HCT116 (cell line): ENCODE measurements around the gene CCDC183. TPM values are rescaled to one million over a fixed set of nuclear protein-coding genes. Genes with fewer than 3 reads are reported as not detected.

ENCODE experiments used
- ATAC-seq: fragments of 200-7000 bp; cut with Tn5 transposase; 2 replicates; pipeline ENCODE4 v1.9.1; 2020; ENCODE audit warnings: mild to moderate bottlenecking, moderate library complexity
- BruUV-seq: library from RNA; stranded (reverse); fragments of 400-500 nt; replicated peaks from 2 replicates; lab custom pipeline; 2021; lab: Mats Ljungman, UMichigan
- CTCF ChIA-PET: fragments of 300-600 bp; sonication (Branson Sonifier 250); formaldehyde crosslinking; loops from one replicate; lab custom pipeline; 2021; ENCODE audit warnings: antibody characterized with exemption; lab: Charles Lee
- POLR2A ChIA-PET: fragments of 300-600, 350-600 bp; sonication (Branson Sonifier 250); formaldehyde crosslinking; loops from one replicate; lab custom pipeline; 2021; ENCODE audit warnings: antibody characterized with exemption; lab: Charles Lee
- RAD21 ChIA-PET, 2 experiments: fragments of 300-600 bp; sonication (Branson Sonifier 250); formaldehyde crosslinking; loops; one replicate each; lab custom pipeline; 2023; ENCODE audit warnings: low total read pairs in 2 of 2; ENCODE audit not compliant: uncharacterized antibody in 2 of 2, unreplicated experiment in 2 of 2, low non-redundant PET in 1 of 2; lab: Charles Lee
- DNase-seq: peaks from one replicate; pipeline ENCODE4 v3.0.0-alpha.2; 2010; ENCODE audit warnings: low read depth, low spot score
- H2AFZ ChIP-seq: fragments of 200-600 bp; shearing (Covaris generic), sonication (generic); 2 replicates; pipeline ENCODE4 v1.6.1; 2017; ENCODE audit warnings: low read depth, mixed run types, mixed read lengths, antibody characterized with exemption, low read length; ENCODE audit not compliant: poor library complexity, severe bottlenecking
- H3K27ac ChIP-seq: 2 replicates; pipeline ENCODE4 v1.5.1; 2012; ENCODE audit warnings: low read depth, low read length
- H3K27me3 ChIP-seq: fragments of 200-600 bp; sonication (generic); 2 replicates; pipeline ENCODE4 v1.6.1; 2016; ENCODE audit warnings: mixed run types, low read length, mixed read lengths; ENCODE audit not compliant: insufficient read depth
- H3K36me3 ChIP-seq, 2 experiments: fragments of 200-500 bp in 1 of 2; fragments of 200-600 bp in 1 of 2; sonication (Bioruptor generic) in 1 of 2; sonication (generic) in 1 of 2; 2 replicates each; pipeline versions ENCODE4 v1.5.1 to v1.6.1; 2014 to 2016; ENCODE audit warnings: low read length in 2 of 2, inconsistent platforms in 1 of 2, mixed read lengths in 1 of 2, mixed run types in 1 of 2; ENCODE audit not compliant: insufficient read depth in 2 of 2, control insufficient read depth in 1 of 2
- H3K4me1 ChIP-seq, 2 experiments: fragments of 200-600 bp in 1 of 2; sonication (generic) in 1 of 2; 2 replicates each; pipeline versions ENCODE4 v1.5.1 to v1.6.1; 2012 to 2017; ENCODE audit warnings: low read length in 2 of 2, inconsistent platforms in 1 of 2, mild to moderate bottlenecking in 1 of 2, mixed read lengths in 1 of 2, mixed run types in 1 of 2, moderate library complexity in 1 of 2; ENCODE audit not compliant: insufficient read depth in 2 of 2, control insufficient read depth in 1 of 2
- H3K4me2 ChIP-seq: fragments of 200-600 bp; sonication (generic); 2 replicates; pipeline ENCODE4 v1.6.1; 2017; ENCODE audit warnings: mixed run types, low read length, mixed read lengths
- H3K4me3 ChIP-seq, 2 experiments: fragments of 200-600 bp in 1 of 2; sonication (generic) in 1 of 2; replicated peaks in 1 of 2; 2 replicates each; pipeline ENCODE4 v1.5.1; 2011 to 2016; ENCODE audit warnings: low read length in 2 of 2, control low read depth in 1 of 2, low read depth in 1 of 2, mild to moderate bottlenecking in 1 of 2, mixed read lengths in 1 of 2, mixed run types in 1 of 2
- H3K79me2 ChIP-seq: fragments of 200-600 bp; sonication (generic); 2 replicates; pipeline ENCODE4 v1.6.1; 2017; ENCODE audit warnings: mild to moderate bottlenecking, mixed run types, low read length, moderate library complexity, mixed read lengths; ENCODE audit not compliant: insufficient read depth
- H3K9ac ChIP-seq: fragments of 200-600 bp; sonication (generic); 2 replicates; pipeline ENCODE4 v1.6.1; 2016; ENCODE audit warnings: low read length, mixed read lengths
- H3K9me2 ChIP-seq: fragments of 200-600 bp; sonication (generic), shearing (Covaris generic); 2 replicates; pipeline ENCODE4 v1.6.1; 2017; ENCODE audit warnings: mixed run types, mild to moderate bottlenecking, moderate library complexity; ENCODE audit not compliant: insufficient read depth
- H3K9me3 ChIP-seq, 2 experiments: fragments of 200-500 bp in 1 of 2; fragments of 200-600 bp in 1 of 2; sonication (Bioruptor generic) in 1 of 2; sonication (generic) in 1 of 2; 2 replicates each; pipeline ENCODE4 v1.6.1; 2014 to 2017; ENCODE audit warnings: low read length in 2 of 2, mixed read lengths in 2 of 2, inconsistent platforms in 1 of 2, low read depth in 1 of 2, mild to moderate bottlenecking in 1 of 2, mixed run types in 1 of 2, moderate library complexity in 1 of 2; ENCODE audit not compliant: control insufficient read depth in 1 of 2, insufficient read depth in 1 of 2
- H4K20me1 ChIP-seq: fragments of 200-600 bp; sonication (generic), shearing (Covaris generic); 2 replicates; pipeline ENCODE4 v1.6.1; 2017; ENCODE audit warnings: mixed run types, mild to moderate bottlenecking, moderate library complexity; ENCODE audit not compliant: insufficient read depth
- CBX3 ChIP-seq: IDR thresholded peaks from 2 replicates; pipeline ENCODE4 v1.6.1; 2012; ENCODE audit warnings: low read depth
- CEBPB ChIP-seq: IDR thresholded peaks from 2 replicates; pipeline ENCODE4 v1.6.1; 2012; ENCODE audit warnings: low read depth
- EGR1 ChIP-seq: IDR thresholded peaks from 2 replicates; pipeline ENCODE4 v1.6.1; 2012; ENCODE audit warnings: low read depth
- ELF1 ChIP-seq: IDR thresholded peaks from 2 replicates; pipeline ENCODE4 v1.6.1; 2012; ENCODE audit warnings: low read depth, borderline replicate concordance
- EZH2phosphoT487 ChIP-seq: fragments of 200-600 bp; IDR thresholded peaks from 2 replicates; pipeline ENCODE4 v1.6.1; 2018; ENCODE audit warnings: antibody characterized with exemption, borderline replicate concordance
- FOSL1 ChIP-seq: IDR thresholded peaks from 2 replicates; pipeline ENCODE4 v1.6.1; 2012; ENCODE audit warnings: low read depth
- JUND ChIP-seq: IDR thresholded peaks from 2 replicates; pipeline ENCODE4 v1.6.1; 2012
- POLR2A ChIP-seq: IDR thresholded peaks from 2 replicates; pipeline ENCODE4 v1.7.0; 2011; ENCODE audit warnings: borderline replicate concordance; ENCODE audit not compliant: insufficient read depth, insufficient read length; ENCODE audit errors: extremely low read depth
- POLR2AphosphoS5 ChIP-seq: IDR thresholded peaks from 2 replicates; pipeline ENCODE4 v1.6.1; 2011; ENCODE audit warnings: mild to moderate bottlenecking, low read depth, low read length, moderate library complexity
- RAD21 ChIP-seq: IDR thresholded peaks from 2 replicates; pipeline ENCODE4 v1.6.1; 2012; ENCODE audit warnings: low read depth, mild to moderate bottlenecking
- REST ChIP-seq: IDR thresholded peaks from 2 replicates; pipeline ENCODE4 v1.6.1; 2012; ENCODE audit warnings: low read depth
- SIN3A ChIP-seq: IDR thresholded peaks from 2 replicates; pipeline ENCODE4 v1.6.1; 2012; ENCODE audit warnings: low read depth
- SP1 ChIP-seq: IDR thresholded peaks from 2 replicates; pipeline ENCODE4 v1.6.1; 2012; ENCODE audit warnings: low read depth
- SRF ChIP-seq: IDR thresholded peaks from 2 replicates; pipeline ENCODE4 v1.6.1; 2012; ENCODE audit warnings: low read depth
- TCF7L2 ChIP-seq: IDR thresholded peaks from 2 replicates; pipeline ENCODE4 v1.7.0; 2011; ENCODE audit warnings: borderline replicate concordance, inconsistent platforms; ENCODE audit not compliant: insufficient read depth, insufficient read length; ENCODE audit errors: extremely low read depth
- YY1 ChIP-seq: IDR thresholded peaks from 2 replicates; pipeline ENCODE4 v1.6.1; 2011; ENCODE audit warnings: low read length, low read depth, moderate library complexity, mild to moderate bottlenecking; ENCODE audit not compliant: insufficient replicate concordance; ENCODE audit errors: extremely low read depth
- ZBTB33 ChIP-seq: IDR thresholded peaks from 2 replicates; pipeline ENCODE4 v1.6.1; 2011; ENCODE audit warnings: mild to moderate bottlenecking, low read length, moderate library complexity; ENCODE audit not compliant: insufficient replicate concordance; ENCODE audit errors: extremely low read depth
- ZFX ChIP-seq: fragments of 450-650 bp; IDR thresholded peaks from 2 replicates; pipeline ENCODE4 v1.6.1; 2017
- ZNF274 ChIP-seq: fragments of 200-500 bp; sonication (Bioruptor generic); IDR thresholded peaks from 2 replicates; pipeline ENCODE4 v1.6.1; 2014; ENCODE audit warnings: mild to moderate bottlenecking, low read depth, low read length, inconsistent platforms
- intact Hi-C: fragments of 100-400 bp; cut with micrococcal nuclease; formaldehyde crosslinking; loops from 2 replicates; pipeline ENCODE4 v1.10.0; 2022
- total RNA-seq: library from RNA; stranded (reverse); gene quantifications from one replicate; pipeline ENCODE4 v1.2.1, GENCODE V29; 2021; ENCODE audit not compliant: unreplicated experiment
- TF ChIP-seq, protein P1 (sequence below), 3 experiments: fragments of 200-600 bp in 1 of 3; sonication (generic) in 1 of 3; IDR thresholded peaks in 2 of 3; conservative IDR thresholded peaks in 1 of 3; 2 replicates each; pipeline ENCODE4 v1.5.1; 2012 to 2017; ENCODE audit warnings: low read depth in 2 of 3, low read length in 2 of 3, antibody characterized with exemption in 1 of 3, borderline replicate concordance in 1 of 3, control low read depth in 1 of 3, mild to moderate bottlenecking in 1 of 3, mixed read lengths in 1 of 3, mixed run types in 1 of 3, moderate library complexity in 1 of 3; ENCODE audit not compliant: insufficient read depth in 1 of 3

Gene CCDC183
- total RNA-seq, 1 experiment from 2014 or later: 2.8 TPM

DNA sequence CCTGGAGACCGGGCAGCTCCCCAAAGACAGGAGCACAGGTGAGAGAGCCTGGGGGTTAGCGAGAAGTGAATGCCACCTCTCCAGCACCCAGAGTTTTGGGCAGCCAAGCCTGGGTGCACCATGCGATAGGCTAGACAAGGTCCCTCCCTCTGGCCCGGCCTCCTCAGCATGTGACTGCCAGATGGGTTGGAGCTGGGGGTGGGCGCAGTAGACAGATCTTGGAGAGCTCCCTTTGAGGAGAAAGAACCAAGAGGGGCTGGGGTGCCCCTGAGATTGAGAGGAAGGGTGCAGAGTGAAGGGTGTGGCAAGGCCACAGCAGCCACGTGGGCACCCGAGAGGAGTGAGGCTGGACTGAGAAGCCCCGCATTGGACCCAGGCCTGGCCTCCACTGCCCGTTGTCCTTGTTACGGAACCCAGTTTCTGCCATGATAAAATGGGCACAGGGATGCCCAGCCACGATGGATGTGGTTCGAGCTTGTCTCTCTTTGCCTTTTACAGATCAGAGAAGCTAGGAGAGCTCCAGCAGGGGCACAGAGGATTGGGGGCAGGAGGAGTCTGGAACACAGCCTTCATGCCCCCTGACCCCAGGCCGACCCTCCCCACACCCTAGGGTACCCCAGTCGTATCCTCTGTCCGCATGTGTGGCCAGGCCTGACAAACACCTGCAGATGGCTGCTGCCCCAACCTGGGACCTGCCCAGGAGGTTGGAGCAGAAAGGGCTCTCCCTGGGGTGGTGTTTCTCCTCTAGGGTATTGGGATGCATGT, 3.6 kb upstream of the CCDC183 start:
- Histone ChIP-seq H3K4me2 (peak overlapping the region; percentile 94), H3K36me3 (no peaks in the 10 kb centered on the region; a peak in 1 of 4 replicates), H3K9ac (peak overlapping the region; percentile 98), H3K79me2 (peaks cover 12% of the 10 kb centered on the region; the same call in 1 of the 2 replicates), H3K27ac (peak overlapping the region; percentile 79), H3K27me3 (no peaks in the 10 kb centered on the region), H3K9me2 (no peaks in the 10 kb centered on the region), H3K4me3 (peak overlapping the region; percentile 83 to 84), H2AFZ (no peak overlapping the region), H3K4me1 (peaks cover 14 to 37% of the 10 kb centered on the region in 2 experiments; a peak in 3 of 4 replicates), H4K20me1 (no peaks in the 10 kb centered on the region), H3K9me3 (no peaks in the 10 kb centered on the region)
- CTCF ChIA-PET: interaction anchor here (0.7 to 2.1 kb wide), 5 partner anchors 9 to 242 kb away, joined by 3 to 10 read pairs (median 5); no protein-coding TSS in a partner anchor
- intact Hi-C loops: no loop called here
- no peak for DNase-seq
- no TSS peak for BruUV-seq
- no peak for ATAC-seq
- POLR2A ChIA-PET: no interaction called here
- RAD21 ChIA-PET: no interaction called here
- TF ChIP-seq YY1: no peak
- TF ChIP-seq FOSL1: no peak
- TF ChIP-seq POLR2AphosphoS5: no peak
- no peak for TF ChIP-seq RAD21
- no peak for TF ChIP-seq REST
- no peak for TF ChIP-seq JUND
- TF ChIP-seq EZH2phosphoT487: no peak
- TF ChIP-seq ELF1: no peak
- no peak for TF ChIP-seq ZNF274
- TF ChIP-seq SRF: no peak
- TF ChIP-seq SIN3A: no peak
- no peak for TF ChIP-seq CEBPB
- TF ChIP-seq, protein P1, sequence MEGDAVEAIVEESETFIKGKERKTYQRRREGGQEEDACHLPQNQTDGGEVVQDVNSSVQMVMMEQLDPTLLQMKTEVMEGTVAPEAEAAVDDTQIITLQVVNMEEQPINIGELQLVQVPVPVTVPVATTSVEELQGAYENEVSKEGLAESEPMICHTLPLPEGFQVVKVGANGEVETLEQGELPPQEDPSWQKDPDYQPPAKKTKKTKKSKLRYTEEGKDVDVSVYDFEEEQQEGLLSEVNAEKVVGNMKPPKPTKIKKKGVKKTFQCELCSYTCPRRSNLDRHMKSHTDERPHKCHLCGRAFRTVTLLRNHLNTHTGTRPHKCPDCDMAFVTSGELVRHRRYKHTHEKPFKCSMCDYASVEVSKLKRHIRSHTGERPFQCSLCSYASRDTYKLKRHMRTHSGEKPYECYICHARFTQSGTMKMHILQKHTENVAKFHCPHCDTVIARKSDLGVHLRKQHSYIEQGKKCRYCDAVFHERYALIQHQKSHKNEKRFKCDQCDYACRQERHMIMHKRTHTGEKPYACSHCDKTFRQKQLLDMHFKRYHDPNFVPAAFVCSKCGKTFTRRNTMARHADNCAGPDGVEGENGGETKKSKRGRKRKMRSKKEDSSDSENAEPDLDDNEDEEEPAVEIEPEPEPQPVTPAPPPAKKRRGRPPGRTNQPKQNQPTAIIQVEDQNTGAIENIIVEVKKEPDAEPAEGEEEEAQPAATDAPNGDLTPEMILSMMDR (IDR thresholded peaks at IDR 0.05 in 2 of 3, conservative IDR thresholded peaks at IDR 0.05 in 1 of 3; ENCODE audit: borderline replicate concordance in 1 of 3, insufficient read depth in 1 of 3, low read depth in 2 of 3, low read length in 2 of 3): no peak
- TF ChIP-seq ZFX: no peak
- TF ChIP-seq EGR1: no peak
- no peak for TF ChIP-seq POLR2A
- no peak for TF ChIP-seq TCF7L2
- TF ChIP-seq ZBTB33: no peak
- TF ChIP-seq SP1: no peak
- no peak for TF ChIP-seq CBX3
